Trophoblast cell (in vitro differentiated cells and primary cell): Measurements from ENCODE around the gene ARAP2.

Experiments used
- DNase-seq, 2 donors: peaks; one replicate each; pipeline ENCODE4 v3.0.0-alpha.2; 2016
- H2AFZ ChIP-seq: 2 replicates; pipeline ENCODE4 v1.6.1; 2013; ENCODE audit warnings: low read length, moderate library complexity, mild to moderate bottlenecking; ENCODE audit not compliant: insufficient read depth, poor library complexity
- H2AK5ac ChIP-seq: 2 replicates; pipeline ENCODE4 v1.6.1; 2013; ENCODE audit warnings: mild to moderate bottlenecking, low read length
- H2BK120ac ChIP-seq: 2 replicates; pipeline ENCODE4 v1.6.1; 2013; ENCODE audit warnings: low read length, mild to moderate bottlenecking, moderate library complexity; ENCODE audit not compliant: insufficient read depth, poor library complexity
- H2BK12ac ChIP-seq: 2 replicates; pipeline ENCODE4 v1.6.1; 2013; ENCODE audit warnings: mild to moderate bottlenecking, low read length, moderate library complexity
- H2BK5ac ChIP-seq: 2 replicates; pipeline ENCODE4 v1.6.1; 2013; ENCODE audit warnings: low read length, low read depth, moderate library complexity, mild to moderate bottlenecking; ENCODE audit not compliant: poor library complexity
- H3K14ac ChIP-seq: 2 replicates; pipeline ENCODE4 v1.6.1; 2013; ENCODE audit warnings: mild to moderate bottlenecking, low read length
- H3K18ac ChIP-seq: 2 replicates; pipeline ENCODE4 v1.6.1; 2013; ENCODE audit warnings: mild to moderate bottlenecking, low read length
- H3K23ac ChIP-seq: 2 replicates; pipeline ENCODE4 v1.6.1; 2013; ENCODE audit warnings: low read length
- H3K27ac ChIP-seq: 2 replicates; pipeline ENCODE4 v1.5.1; 2013; ENCODE audit warnings: low read depth, mild to moderate bottlenecking, inconsistent platforms, low read length, moderate library complexity
- H3K27me3 ChIP-seq: 2 replicates; pipeline ENCODE4 v1.6.1; 2013; ENCODE audit warnings: inconsistent platforms, mild to moderate bottlenecking, low read length, moderate library complexity; ENCODE audit not compliant: insufficient read depth
- H3K36me3 ChIP-seq, 2 experiments: 1 replicate in 1 of 2; 2 replicates in 1 of 2; pipeline ENCODE4 v1.6.1; 2013; ENCODE audit warnings: low read length in 2 of 2, mild to moderate bottlenecking in 2 of 2, moderate library complexity in 1 of 2; ENCODE audit not compliant: insufficient read depth in 2 of 2, control insufficient read depth in 1 of 2
- H3K4ac ChIP-seq: 2 replicates; pipeline ENCODE4 v1.6.1; 2013; ENCODE audit warnings: low read depth, mild to moderate bottlenecking, low read length, moderate library complexity
- H3K4me1 ChIP-seq, 2 experiments: 1 replicate in 1 of 2; 2 replicates in 1 of 2; pipeline ENCODE4 v1.6.1; 2013; ENCODE audit warnings: low read length in 2 of 2, mild to moderate bottlenecking in 2 of 2, moderate library complexity in 1 of 2; ENCODE audit not compliant: insufficient read depth in 2 of 2, control insufficient read depth in 1 of 2
- H3K4me2 ChIP-seq: 2 replicates; pipeline ENCODE4 v1.6.1; 2013; ENCODE audit warnings: inconsistent platforms, mild to moderate bottlenecking, low read length, moderate library complexity
- H3K4me3 ChIP-seq: 2 replicates; pipeline ENCODE4 v1.5.1; 2013; ENCODE audit warnings: mild to moderate bottlenecking, low read depth, low read length, inconsistent platforms
- H3K79me1 ChIP-seq: one replicate; pipeline ENCODE4 v1.6.1; 2013; ENCODE audit warnings: low read length
- H3K79me2 ChIP-seq: 2 replicates; pipeline ENCODE4 v1.6.1; 2013; ENCODE audit warnings: low read length, mild to moderate bottlenecking; ENCODE audit not compliant: control insufficient read depth, insufficient read depth, poor library complexity
- H3K9ac ChIP-seq: 2 replicates; pipeline ENCODE4 v1.6.1; 2013; ENCODE audit warnings: mild to moderate bottlenecking, low read length
- H3K9me3 ChIP-seq: 2 replicates; pipeline ENCODE4 v1.6.1; 2013; ENCODE audit warnings: low read depth, mild to moderate bottlenecking, control low read depth, inconsistent platforms, low read length; ENCODE audit not compliant: insufficient read depth
- H4K12ac ChIP-seq: 2 replicates; pipeline ENCODE4 v1.6.1; 2013; ENCODE audit warnings: low read depth, mild to moderate bottlenecking, low read length, moderate library complexity
- H4K8ac ChIP-seq: 2 replicates; pipeline ENCODE4 v1.6.1; 2013; ENCODE audit warnings: low read depth, mild to moderate bottlenecking, low read length, moderate library complexity
- H4K91ac ChIP-seq: one replicate; pipeline ENCODE4 v1.6.1; 2013; ENCODE audit warnings: low read depth, mild to moderate bottlenecking, low read length, moderate library complexity
- WGBS: extraction: QIAGEN DNeasy Blood & Tissue Kit; methylation state at CpG from one replicate; pipeline ENCODE4 v1.1.7; 2013; ENCODE audit warnings: missing lambda C conversion rate; ENCODE audit not compliant: insufficient read length, insufficient coverage; ENCODE audit errors: extremely low coverage; 5-methylcytosine and 5-hydroxymethylcytosine counted together

Gene ARAP2

DNA sequence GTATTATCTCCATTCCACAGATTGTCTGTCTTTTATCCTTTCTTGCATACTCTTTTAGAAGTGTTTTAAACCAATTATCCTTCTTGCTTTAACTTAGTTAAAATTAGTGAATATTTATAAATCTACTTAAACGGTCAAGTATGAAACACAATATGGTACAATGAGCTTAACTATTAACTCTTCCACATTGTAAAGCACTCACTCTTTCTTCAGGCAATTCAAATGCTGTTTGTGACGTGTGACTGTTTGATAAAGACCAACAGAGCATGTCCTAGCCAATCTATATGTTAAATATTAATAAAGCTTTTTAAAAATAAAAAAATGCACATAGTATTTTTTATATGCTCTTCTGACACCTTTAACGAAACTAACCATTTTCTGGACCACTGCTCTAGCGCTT is 192.7 kb downstream of the ARAP2 start:
- no peak overlapping the region for H3K4me2 ChIP-seq
- H2BK12ac ChIP-seq: no peak overlapping the region
- H3K27me3 ChIP-seq: no peaks in the 10 kb centered on the region
- H3K4ac ChIP-seq: no peak overlapping the region
- DNase-seq: no peak
- no peaks in the 10 kb centered on the region for H3K36me3 ChIP-seq
- H4K12ac ChIP-seq: no peak overlapping the region
- H3K27ac ChIP-seq: no peak overlapping the region
- H3K9me3 ChIP-seq: no peaks in the 10 kb centered on the region
- no peak overlapping the region for H2AK5ac ChIP-seq
- H3K79me1 ChIP-seq: no peaks in the 10 kb centered on the region
- no CpG with 5 or more reads among the region's 4 CpGs for WGBS
- H3K4me1 ChIP-seq: no peaks in the 10 kb centered on the region
- no peak overlapping the region for H3K23ac ChIP-seq
- H3K9ac ChIP-seq: no peak overlapping the region
- H2BK120ac ChIP-seq: no peak overlapping the region
- no peaks in the 10 kb centered on the region for H3K79me2 ChIP-seq
- H2AFZ ChIP-seq: no peak overlapping the region
- H4K8ac ChIP-seq: no peak overlapping the region
- no peak overlapping the region for H4K91ac ChIP-seq
- no peak overlapping the region for H3K14ac ChIP-seq
- no peak overlapping the region for H3K4me3 ChIP-seq
- no peak overlapping the region for H2BK5ac ChIP-seq
- no peak overlapping the region for H3K18ac ChIP-seq

DNA sequence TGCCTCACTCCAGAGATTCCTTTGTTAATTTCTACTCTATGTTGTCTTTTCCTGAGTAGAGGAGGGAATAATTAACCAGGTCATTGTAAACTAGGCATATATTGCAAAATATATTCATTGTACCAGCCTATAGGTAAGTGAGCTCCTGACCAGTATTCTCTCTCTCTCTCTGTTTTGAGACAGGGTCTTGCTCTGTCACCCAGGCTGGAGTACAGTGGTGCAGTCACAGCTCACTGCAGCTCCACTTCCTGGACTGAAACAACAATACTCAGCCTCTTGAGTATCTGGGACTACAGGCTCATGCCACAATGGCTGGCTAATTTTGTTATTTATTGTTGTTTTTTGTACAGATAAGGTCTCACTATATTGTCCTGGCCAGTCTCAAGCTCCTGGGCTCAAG is 198.3 kb downstream of the ARAP2 start:
- DNase-seq: no peak
- no peak overlapping the region for H2BK5ac ChIP-seq
- H3K79me1 ChIP-seq: no peaks in the 10 kb centered on the region
- no peak overlapping the region for H2BK12ac ChIP-seq
- no peaks in the 10 kb centered on the region for H3K36me3 ChIP-seq
- H2AK5ac ChIP-seq: no peak overlapping the region
- H3K18ac ChIP-seq: no peak overlapping the region
- no peak overlapping the region for H3K9ac ChIP-seq
- H4K12ac ChIP-seq: no peak overlapping the region
- no peaks in the 10 kb centered on the region for H3K79me2 ChIP-seq
- H2BK120ac ChIP-seq: no peak overlapping the region
- H2AFZ ChIP-seq: no peak overlapping the region
- H4K91ac ChIP-seq: no peak overlapping the region
- no peak overlapping the region for H4K8ac ChIP-seq
- H3K14ac ChIP-seq: no peak overlapping the region
- no peaks in the 10 kb centered on the region for H3K9me3 ChIP-seq
- no peak overlapping the region for H3K4me2 ChIP-seq
- H3K23ac ChIP-seq: no peak overlapping the region
- H3K27me3 ChIP-seq: no peaks in the 10 kb centered on the region
- H3K27ac ChIP-seq: no peak overlapping the region
- H3K4me1 ChIP-seq: no peaks in the 10 kb centered on the region
- H3K4me3 ChIP-seq: no peak overlapping the region
- H3K4ac ChIP-seq: no peak overlapping the region

DNA sequence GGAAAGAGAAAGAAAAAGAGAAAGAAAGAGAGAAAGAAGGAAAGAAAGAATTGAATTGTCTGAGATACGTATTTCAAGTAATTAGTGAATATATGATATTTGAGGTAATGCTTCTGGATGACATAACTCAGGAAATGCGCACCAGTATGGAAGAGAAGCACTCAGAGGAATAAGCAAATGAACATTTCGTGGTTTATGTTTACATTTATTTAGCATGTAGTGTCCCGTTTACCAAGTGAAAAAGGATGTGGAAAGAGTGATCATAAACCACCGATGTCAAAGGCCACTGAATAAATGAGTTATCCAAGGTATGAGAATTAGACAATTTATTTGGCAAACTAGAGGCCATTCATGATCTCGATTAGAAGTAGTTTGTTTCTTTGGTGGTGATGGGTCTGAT is 200.4 kb downstream of the ARAP2 start:
- H3K4me1 ChIP-seq: no peaks in the 10 kb centered on the region
- H3K4me3 ChIP-seq: no peak overlapping the region
- no peak overlapping the region for H2AFZ ChIP-seq
- H2BK12ac ChIP-seq: no peak overlapping the region
- no peak overlapping the region for H3K27ac ChIP-seq
- WGBS: no CpG with 5 or more reads among the region's 6 CpGs
- no peak overlapping the region for H2BK120ac ChIP-seq
- H3K79me2 ChIP-seq: no peaks in the 10 kb centered on the region
- no peak overlapping the region for H3K4me2 ChIP-seq
- no peak overlapping the region for H4K12ac ChIP-seq
- no peak overlapping the region for H3K9ac ChIP-seq
- H3K23ac ChIP-seq: no peak overlapping the region
- no peaks in the 10 kb centered on the region for H3K27me3 ChIP-seq
- H3K9me3 ChIP-seq: no peaks in the 10 kb centered on the region
- no peak overlapping the region for H3K4ac ChIP-seq
- no peak overlapping the region for H4K91ac ChIP-seq
- no peaks in the 10 kb centered on the region for H3K79me1 ChIP-seq
- H2BK5ac ChIP-seq: no peak overlapping the region
- no peak overlapping the region for H2AK5ac ChIP-seq
- DNase-seq: no peak
- H4K8ac ChIP-seq: no peak overlapping the region
- H3K14ac ChIP-seq: no peak overlapping the region
- no peaks in the 10 kb centered on the region for H3K36me3 ChIP-seq
- H3K18ac ChIP-seq: no peak overlapping the region

DNA sequence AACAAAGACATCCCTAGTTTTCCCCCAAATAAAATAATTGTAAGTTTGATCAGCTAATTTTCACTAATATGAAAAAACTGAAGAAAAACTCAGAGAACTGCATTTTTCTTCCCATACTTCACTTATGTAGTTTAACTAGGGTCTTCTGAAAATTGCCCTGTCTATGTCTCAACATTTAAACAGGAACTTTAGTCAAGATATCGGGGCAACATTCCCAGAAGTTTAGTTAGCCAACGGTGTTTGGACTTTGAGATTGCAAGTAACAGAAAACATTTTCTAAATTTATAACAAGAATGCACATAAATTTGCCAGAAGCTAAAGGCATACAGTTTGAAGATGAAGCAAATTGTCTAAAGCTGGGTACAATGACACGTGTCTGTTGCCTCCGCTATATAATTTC is 201.1 kb downstream of the ARAP2 start:
- Histone ChIP-seq H3K9ac (no peak overlapping the region), H3K36me3 (no peaks in the 10 kb centered on the region), H4K91ac (no peak overlapping the region), H3K23ac (no peak overlapping the region), H2BK5ac (no peak overlapping the region), H3K79me2 (no peaks in the 10 kb centered on the region), H3K18ac (no peak overlapping the region), H2BK12ac (no peak overlapping the region), H2BK120ac (no peak overlapping the region), H3K4me1 (no peaks in the 10 kb centered on the region), H3K27ac (no peak overlapping the region), H4K12ac (no peak overlapping the region), H2AK5ac (no peak overlapping the region), H3K27me3 (no peaks in the 10 kb centered on the region), H3K4me2 (no peak overlapping the region), H3K14ac (no peak overlapping the region), H3K79me1 (no peaks in the 10 kb centered on the region), H2AFZ (no peak overlapping the region), H3K9me3 (no peaks in the 10 kb centered on the region), H3K4me3 (no peak overlapping the region), H3K4ac (no peak overlapping the region), H4K8ac (no peak overlapping the region)
- no peak for DNase-seq
- WGBS: no CpG with 5 or more reads among the region's 4 CpGs
